WTC11 (cell line): ENCODE data around the gene MS4A15. TPM values are rescaled to one million over a fixed set of nuclear protein-coding genes. Genes with fewer than 3 reads are reported as not detected.

Source experiments
- ATAC-seq: fragments of 200-7000 bp; cut with Tn5 transposase; 2 replicates; pipeline ENCODE4 v1.10.0; 2021; ENCODE audit warnings: mild to moderate bottlenecking, moderate library complexity
- CTCF ChIA-PET: fragments of 300-600 bp; sonication (Branson Sonifier 250); formaldehyde crosslinking; loops from one replicate; lab custom pipeline; 2021; ENCODE audit warnings: antibody characterized with exemption; lab: Charles Lee
- POLR2A ChIA-PET: fragments of 350-600 bp; sonication (Branson Sonifier 250); formaldehyde crosslinking; loops from one replicate; lab custom pipeline; 2021; ENCODE audit warnings: antibody characterized with exemption; lab: Charles Lee
- DNase-seq: peaks from one replicate; pipeline ENCODE4 v3.0.0; 2021; ENCODE audit warnings: low spot score
- H3K27ac Mint-ChIP-seq: 2 replicates; pipeline ENCODE4 v1.8.0; 2021; ENCODE audit warnings: mixed read lengths
- H3K27me3 Mint-ChIP-seq: 2 replicates; pipeline ENCODE4 v1.8.0; 2021; ENCODE audit warnings: low read depth, mild to moderate bottlenecking, moderate library complexity, mixed read lengths
- H3K36me3 Mint-ChIP-seq: 2 replicates; pipeline ENCODE4 v1.8.0; 2021; ENCODE audit warnings: mixed read lengths
- H3K4me1 Mint-ChIP-seq: 2 replicates; pipeline ENCODE4 v1.8.0; 2022; ENCODE audit warnings: mixed read lengths
- H3K4me3 Mint-ChIP-seq: 2 replicates; pipeline ENCODE4 v1.8.0; 2021; ENCODE audit warnings: mild to moderate bottlenecking, moderate library complexity, mixed read lengths
- H3K9me3 Mint-ChIP-seq: 2 replicates; pipeline ENCODE4 v1.8.0; 2021; ENCODE audit warnings: mixed read lengths
- ELF4 ChIP-seq: sonication (generic); formaldehyde crosslinking; IDR thresholded peaks from 2 replicates; pipeline ENCODE4 v1.8.1; 2022; ENCODE audit warnings: low read depth, mild to moderate bottlenecking, moderate library complexity, missing genetic modification reagents
- FOXJ3 ChIP-seq: sonication (generic); formaldehyde crosslinking; IDR thresholded peaks from 2 replicates; pipeline ENCODE4 v1.9.0; 2021; ENCODE audit warnings: missing genetic modification reagents, mild to moderate bottlenecking, borderline replicate concordance
- GTF2I ChIP-seq: fragments of 250-450 bp; sonication (Bioruptor Pico); conservative IDR thresholded peaks from 2 replicates; pipeline ENCODE4 v1.4.0; 2021; ENCODE audit warnings: mild to moderate bottlenecking
- HMGA2 ChIP-seq: fragments of 250-450 bp; sonication (Bioruptor Pico); IDR thresholded peaks from 2 replicates; pipeline ENCODE4 v1.4.0; 2021; ENCODE audit warnings: mild to moderate bottlenecking, moderate library complexity
- JAZF1 ChIP-seq: fragments of 250-450 bp; sonication (Bioruptor Pico); IDR thresholded peaks from 2 replicates; pipeline ENCODE4 v1.9.0; 2021; ENCODE audit warnings: moderate library complexity, mild to moderate bottlenecking, inconsistent platforms
- PRRX2 ChIP-seq: fragments of 250-450 bp; sonication (Bioruptor Pico); IDR thresholded peaks from 2 replicates; pipeline ENCODE4 v1.8.0; 2021; ENCODE audit warnings: mild to moderate bottlenecking
- RELA ChIP-seq: sonication (generic); formaldehyde crosslinking; IDR thresholded peaks from 2 replicates; pipeline ENCODE4 v1.8.1; 2022; ENCODE audit warnings: missing genetic modification reagents, mild to moderate bottlenecking, borderline replicate concordance
- SMAD4 ChIP-seq: sonication (generic); formaldehyde crosslinking; IDR thresholded peaks from 2 replicates; pipeline ENCODE4 v1.8.0; 2022; ENCODE audit warnings: mild to moderate bottlenecking, missing genetic modification reagents
- TEAD1 ChIP-seq: sonication (generic); formaldehyde crosslinking; IDR thresholded peaks from 2 replicates; pipeline ENCODE4 v1.8.0; 2022; ENCODE audit warnings: mild to moderate bottlenecking, missing genetic modification reagents
- ZNF317 ChIP-seq: sonication (generic); formaldehyde crosslinking; IDR thresholded peaks from 2 replicates; pipeline ENCODE4 v1.8.1; 2023; ENCODE audit warnings: low read depth, mild to moderate bottlenecking, moderate library complexity, missing genetic modification reagents, borderline replicate concordance
- ZNF671 ChIP-seq: fragments of 250-450 bp; sonication (Bioruptor Pico); IDR thresholded peaks from 2 replicates; pipeline ENCODE4 v1.8.0; 2021; ENCODE audit warnings: mild to moderate bottlenecking
- total RNA-seq: library from RNA; stranded (reverse); gene quantifications from 3 replicates; pipeline ENCODE4 v1.2.3, GENCODE V29; 2021
- TF ChIP-seq, protein P1 (sequence below): fragments of 250-450 bp; sonication (Bioruptor Pico); IDR thresholded peaks from 2 replicates; pipeline ENCODE4 v1.9.0; 2021; ENCODE audit warnings: mild to moderate bottlenecking
- TF ChIP-seq, protein P2 (sequence below): fragments of 250-450 bp; sonication (Bioruptor Pico); IDR thresholded peaks from 2 replicates; pipeline ENCODE4 v1.8.0; 2021; ENCODE audit warnings: mild to moderate bottlenecking
- TF ChIP-seq, protein P3 (sequence below): sonication (generic); formaldehyde crosslinking; IDR thresholded peaks from 2 replicates; pipeline ENCODE4 v1.8.0; 2023; ENCODE audit warnings: mild to moderate bottlenecking, missing genetic modification reagents
- TF ChIP-seq, protein P4 (sequence below): sonication (generic); formaldehyde crosslinking; IDR thresholded peaks from 2 replicates; pipeline ENCODE4 v1.8.1; 2023; ENCODE audit warnings: mild to moderate bottlenecking, moderate library complexity, missing genetic modification reagents
- TF ChIP-seq, protein P5 (sequence below): sonication (generic); formaldehyde crosslinking; IDR thresholded peaks from 2 replicates; pipeline ENCODE4 v1.8.1; 2022; ENCODE audit warnings: mild to moderate bottlenecking, missing genetic modification reagents, moderate library complexity, borderline replicate concordance
- TF ChIP-seq, protein P6 (sequence below): sonication (generic); formaldehyde crosslinking; IDR thresholded peaks from 2 replicates; pipeline ENCODE4 v1.8.1; 2022; ENCODE audit warnings: mild to moderate bottlenecking, moderate library complexity, missing genetic modification reagents
- TF ChIP-seq, protein P7 (sequence below): sonication (generic); formaldehyde crosslinking; IDR thresholded peaks from 2 replicates; pipeline ENCODE4 v1.8.0; 2023; ENCODE audit warnings: missing genetic modification reagents, mild to moderate bottlenecking, borderline replicate concordance
- TF ChIP-seq, protein P8 (sequence below): sonication (generic); formaldehyde crosslinking; IDR thresholded peaks from 2 replicates; pipeline ENCODE4 v1.8.0; 2022; ENCODE audit warnings: mild to moderate bottlenecking, missing genetic modification reagents

MS4A15 gene
- total RNA-seq, 1 experiment from 2014 or later = 0.09 TPM

DNA sequence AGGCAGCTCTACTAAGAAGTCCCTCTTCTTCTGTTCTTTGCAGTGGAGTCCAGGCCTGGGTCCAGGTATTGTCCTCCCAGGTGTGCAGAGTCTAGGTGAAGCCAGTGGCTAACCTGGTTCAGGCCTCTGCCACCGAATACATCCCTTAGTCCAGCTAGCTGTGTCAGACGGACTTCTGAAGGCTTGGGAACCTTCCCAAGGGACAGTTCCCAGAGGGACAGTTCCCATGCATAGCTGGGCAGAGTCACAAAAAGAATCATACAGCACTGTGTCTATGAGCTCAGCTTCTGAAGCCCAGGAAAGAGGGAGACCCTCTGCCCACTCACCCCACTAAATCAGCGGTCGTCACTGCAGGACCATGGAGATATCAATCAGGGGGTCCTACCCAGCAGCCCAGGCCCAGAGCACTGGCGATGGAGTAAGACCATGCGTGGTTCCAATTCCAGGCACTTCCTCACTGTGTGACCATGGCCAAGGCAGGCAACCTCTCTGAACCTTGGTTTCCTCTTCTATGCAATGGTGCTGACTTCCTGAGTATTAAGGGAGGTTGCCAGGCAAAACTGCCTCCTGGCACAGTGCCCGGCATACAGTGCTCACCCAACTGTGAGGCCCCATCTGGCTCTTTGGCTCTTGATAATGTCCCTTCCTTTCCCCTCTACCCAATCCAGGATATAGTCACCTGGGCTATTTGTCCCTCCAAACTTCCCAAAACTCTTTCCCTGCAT lies 31.9 kb downstream of the MS4A15 start:
- no peak for ATAC-seq

DNA sequence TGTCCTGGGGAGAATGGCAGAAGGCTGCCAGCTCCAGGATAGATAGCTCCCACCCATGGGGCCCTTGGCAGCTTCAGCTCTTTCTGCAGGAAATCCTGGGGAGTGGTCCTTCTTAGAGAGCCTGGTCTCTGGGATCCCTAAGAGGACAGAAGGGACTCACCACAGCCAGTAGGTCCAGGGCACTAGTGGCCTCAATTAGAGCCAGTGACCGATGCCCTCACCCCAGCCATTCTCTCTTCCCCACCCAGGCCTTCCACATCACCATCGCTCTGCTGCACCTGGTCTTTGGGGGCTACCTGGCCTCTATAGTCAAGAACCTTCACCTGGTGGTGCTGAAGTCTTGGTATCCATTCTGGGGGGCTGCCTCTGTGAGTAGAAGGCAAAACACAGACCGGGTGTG lies 34.1 kb downstream of the MS4A15 start:
- DNase-seq (no peak), ATAC-seq (no peak)
- CTCF ChIA-PET = interaction anchor here (0.9 to 1.5 kb wide), 3 partner anchors 15 to 109 kb away, joined by 3 to 7 read pairs (median 3); no protein-coding TSS in a partner anchor
- Mint-ChIP-seq H3K27me3 (peaks cover 19% of the 10 kb centered on the region), H3K9me3 (peaks cover 44% of the 10 kb centered on the region), H3K27ac (no peak overlapping the region), H3K4me3 (no peak overlapping the region), H3K36me3 (peaks cover 23% of the 10 kb centered on the region), H3K4me1 (no peaks in the 10 kb centered on the region)
- POLR2A ChIA-PET = no interaction called here
- TF ChIP-seq TEAD1 (CRISPR knock-in tag) = no peak
- TF ChIP-seq FOXJ3 = no peak
- TF ChIP-seq, protein P1, sequence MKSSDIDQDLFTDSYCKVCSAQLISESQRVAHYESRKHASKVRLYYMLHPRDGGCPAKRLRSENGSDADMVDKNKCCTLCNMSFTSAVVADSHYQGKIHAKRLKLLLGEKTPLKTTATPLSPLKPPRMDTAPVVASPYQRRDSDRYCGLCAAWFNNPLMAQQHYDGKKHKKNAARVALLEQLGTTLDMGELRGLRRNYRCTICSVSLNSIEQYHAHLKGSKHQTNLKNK (CRISPR knock-in tag) = no peak
- no peak for TF ChIP-seq ELF4 (CRISPR knock-in tag)
- TF ChIP-seq, protein P2, sequence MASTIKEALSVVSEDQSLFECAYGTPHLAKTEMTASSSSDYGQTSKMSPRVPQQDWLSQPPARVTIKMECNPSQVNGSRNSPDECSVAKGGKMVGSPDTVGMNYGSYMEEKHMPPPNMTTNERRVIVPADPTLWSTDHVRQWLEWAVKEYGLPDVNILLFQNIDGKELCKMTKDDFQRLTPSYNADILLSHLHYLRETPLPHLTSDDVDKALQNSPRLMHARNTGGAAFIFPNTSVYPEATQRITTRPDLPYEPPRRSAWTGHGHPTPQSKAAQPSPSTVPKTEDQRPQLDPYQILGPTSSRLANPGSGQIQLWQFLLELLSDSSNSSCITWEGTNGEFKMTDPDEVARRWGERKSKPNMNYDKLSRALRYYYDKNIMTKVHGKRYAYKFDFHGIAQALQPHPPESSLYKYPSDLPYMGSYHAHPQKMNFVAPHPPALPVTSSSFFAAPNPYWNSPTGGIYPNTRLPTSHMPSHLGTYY (CRISPR knock-in tag) = no peak
- TF ChIP-seq JAZF1 (CRISPR knock-in tag) = no peak
- no peak for TF ChIP-seq ZNF317 (CRISPR knock-in tag)
- TF ChIP-seq, protein P3, sequence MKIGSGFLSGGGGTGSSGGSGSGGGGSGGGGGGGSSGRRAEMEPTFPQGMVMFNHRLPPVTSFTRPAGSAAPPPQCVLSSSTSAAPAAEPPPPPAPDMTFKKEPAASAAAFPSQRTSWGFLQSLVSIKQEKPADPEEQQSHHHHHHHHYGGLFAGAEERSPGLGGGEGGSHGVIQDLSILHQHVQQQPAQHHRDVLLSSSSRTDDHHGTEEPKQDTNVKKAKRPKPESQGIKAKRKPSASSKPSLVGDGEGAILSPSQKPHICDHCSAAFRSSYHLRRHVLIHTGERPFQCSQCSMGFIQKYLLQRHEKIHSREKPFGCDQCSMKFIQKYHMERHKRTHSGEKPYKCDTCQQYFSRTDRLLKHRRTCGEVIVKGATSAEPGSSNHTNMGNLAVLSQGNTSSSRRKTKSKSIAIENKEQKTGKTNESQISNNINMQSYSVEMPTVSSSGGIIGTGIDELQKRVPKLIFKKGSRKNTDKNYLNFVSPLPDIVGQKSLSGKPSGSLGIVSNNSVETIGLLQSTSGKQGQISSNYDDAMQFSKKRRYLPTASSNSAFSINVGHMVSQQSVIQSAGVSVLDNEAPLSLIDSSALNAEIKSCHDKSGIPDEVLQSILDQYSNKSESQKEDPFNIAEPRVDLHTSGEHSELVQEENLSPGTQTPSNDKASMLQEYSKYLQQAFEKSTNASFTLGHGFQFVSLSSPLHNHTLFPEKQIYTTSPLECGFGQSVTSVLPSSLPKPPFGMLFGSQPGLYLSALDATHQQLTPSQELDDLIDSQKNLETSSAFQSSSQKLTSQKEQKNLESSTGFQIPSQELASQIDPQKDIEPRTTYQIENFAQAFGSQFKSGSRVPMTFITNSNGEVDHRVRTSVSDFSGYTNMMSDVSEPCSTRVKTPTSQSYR (CRISPR knock-in tag) = no peak
- TF ChIP-seq, protein P4, sequence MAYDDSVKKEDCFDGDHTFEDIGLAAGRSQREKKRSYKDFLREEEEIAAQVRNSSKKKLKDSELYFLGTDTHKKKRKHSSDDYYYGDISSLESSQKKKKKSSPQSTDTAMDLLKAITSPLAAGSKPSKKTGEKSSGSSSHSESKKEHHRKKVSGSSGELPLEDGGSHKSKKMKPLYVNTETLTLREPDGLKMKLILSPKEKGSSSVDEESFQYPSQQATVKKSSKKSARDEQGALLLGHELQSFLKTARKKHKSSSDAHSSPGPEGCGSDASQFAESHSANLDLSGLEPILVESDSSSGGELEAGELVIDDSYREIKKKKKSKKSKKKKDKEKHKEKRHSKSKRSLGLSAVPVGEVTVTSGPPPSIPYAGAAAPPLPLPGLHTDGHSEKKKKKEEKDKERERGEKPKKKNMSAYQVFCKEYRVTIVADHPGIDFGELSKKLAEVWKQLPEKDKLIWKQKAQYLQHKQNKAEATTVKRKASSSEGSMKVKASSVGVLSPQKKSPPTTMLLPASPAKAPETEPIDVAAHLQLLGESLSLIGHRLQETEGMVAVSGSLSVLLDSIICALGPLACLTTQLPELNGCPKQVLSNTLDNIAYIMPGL (CRISPR knock-in tag) = no peak
- no peak for TF ChIP-seq GTF2I (CRISPR knock-in tag)
- no peak for TF ChIP-seq RELA (CRISPR knock-in tag)
- TF ChIP-seq, protein P5, sequence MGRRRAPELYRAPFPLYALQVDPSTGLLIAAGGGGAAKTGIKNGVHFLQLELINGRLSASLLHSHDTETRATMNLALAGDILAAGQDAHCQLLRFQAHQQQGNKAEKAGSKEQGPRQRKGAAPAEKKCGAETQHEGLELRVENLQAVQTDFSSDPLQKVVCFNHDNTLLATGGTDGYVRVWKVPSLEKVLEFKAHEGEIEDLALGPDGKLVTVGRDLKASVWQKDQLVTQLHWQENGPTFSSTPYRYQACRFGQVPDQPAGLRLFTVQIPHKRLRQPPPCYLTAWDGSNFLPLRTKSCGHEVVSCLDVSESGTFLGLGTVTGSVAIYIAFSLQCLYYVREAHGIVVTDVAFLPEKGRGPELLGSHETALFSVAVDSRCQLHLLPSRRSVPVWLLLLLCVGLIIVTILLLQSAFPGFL (CRISPR knock-in tag) = no peak
- TF ChIP-seq, protein P6, sequence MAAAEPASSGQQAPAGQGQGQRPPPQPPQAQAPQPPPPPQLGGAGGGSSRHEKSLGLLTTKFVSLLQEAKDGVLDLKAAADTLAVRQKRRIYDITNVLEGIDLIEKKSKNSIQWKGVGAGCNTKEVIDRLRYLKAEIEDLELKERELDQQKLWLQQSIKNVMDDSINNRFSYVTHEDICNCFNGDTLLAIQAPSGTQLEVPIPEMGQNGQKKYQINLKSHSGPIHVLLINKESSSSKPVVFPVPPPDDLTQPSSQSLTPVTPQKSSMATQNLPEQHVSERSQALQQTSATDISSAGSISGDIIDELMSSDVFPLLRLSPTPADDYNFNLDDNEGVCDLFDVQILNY (CRISPR knock-in tag) = no peak
- no peak for TF ChIP-seq PRRX2 (CRISPR knock-in tag)

More for the DNA sequence above, 31.9 kb downstream of the MS4A15 start:
- no peak overlapping the region for H3K4me3 Mint-ChIP-seq
- H3K27ac Mint-ChIP-seq = no peak overlapping the region
- H3K4me1 Mint-ChIP-seq = no peaks in the 10 kb centered on the region
- H3K36me3 Mint-ChIP-seq = peaks cover 19% of the 10 kb centered on the region
- TF ChIP-seq ZNF671 (CRISPR knock-in tag) = no peak
- TF ChIP-seq HMGA2 (CRISPR knock-in tag) = no peak
- TF ChIP-seq SMAD4 (CRISPR knock-in tag) = no peak
- TF ChIP-seq, protein P7, sequence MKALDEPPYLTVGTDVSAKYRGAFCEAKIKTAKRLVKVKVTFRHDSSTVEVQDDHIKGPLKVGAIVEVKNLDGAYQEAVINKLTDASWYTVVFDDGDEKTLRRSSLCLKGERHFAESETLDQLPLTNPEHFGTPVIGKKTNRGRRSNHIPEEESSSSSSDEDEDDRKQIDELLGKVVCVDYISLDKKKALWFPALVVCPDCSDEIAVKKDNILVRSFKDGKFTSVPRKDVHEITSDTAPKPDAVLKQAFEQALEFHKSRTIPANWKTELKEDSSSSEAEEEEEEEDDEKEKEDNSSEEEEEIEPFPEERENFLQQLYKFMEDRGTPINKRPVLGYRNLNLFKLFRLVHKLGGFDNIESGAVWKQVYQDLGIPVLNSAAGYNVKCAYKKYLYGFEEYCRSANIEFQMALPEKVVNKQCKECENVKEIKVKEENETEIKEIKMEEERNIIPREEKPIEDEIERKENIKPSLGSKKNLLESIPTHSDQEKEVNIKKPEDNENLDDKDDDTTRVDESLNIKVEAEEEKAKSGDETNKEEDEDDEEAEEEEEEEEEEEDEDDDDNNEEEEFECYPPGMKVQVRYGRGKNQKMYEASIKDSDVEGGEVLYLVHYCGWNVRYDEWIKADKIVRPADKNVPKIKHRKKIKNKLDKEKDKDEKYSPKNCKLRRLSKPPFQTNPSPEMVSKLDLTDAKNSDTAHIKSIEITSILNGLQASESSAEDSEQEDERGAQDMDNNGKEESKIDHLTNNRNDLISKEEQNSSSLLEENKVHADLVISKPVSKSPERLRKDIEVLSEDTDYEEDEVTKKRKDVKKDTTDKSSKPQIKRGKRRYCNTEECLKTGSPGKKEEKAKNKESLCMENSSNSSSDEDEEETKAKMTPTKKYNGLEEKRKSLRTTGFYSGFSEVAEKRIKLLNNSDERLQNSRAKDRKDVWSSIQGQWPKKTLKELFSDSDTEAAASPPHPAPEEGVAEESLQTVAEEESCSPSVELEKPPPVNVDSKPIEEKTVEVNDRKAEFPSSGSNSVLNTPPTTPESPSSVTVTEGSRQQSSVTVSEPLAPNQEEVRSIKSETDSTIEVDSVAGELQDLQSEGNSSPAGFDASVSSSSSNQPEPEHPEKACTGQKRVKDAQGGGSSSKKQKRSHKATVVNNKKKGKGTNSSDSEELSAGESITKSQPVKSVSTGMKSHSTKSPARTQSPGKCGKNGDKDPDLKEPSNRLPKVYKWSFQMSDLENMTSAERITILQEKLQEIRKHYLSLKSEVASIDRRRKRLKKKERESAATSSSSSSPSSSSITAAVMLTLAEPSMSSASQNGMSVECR (CRISPR knock-in tag) = no peak
- TF ChIP-seq, protein P8, sequence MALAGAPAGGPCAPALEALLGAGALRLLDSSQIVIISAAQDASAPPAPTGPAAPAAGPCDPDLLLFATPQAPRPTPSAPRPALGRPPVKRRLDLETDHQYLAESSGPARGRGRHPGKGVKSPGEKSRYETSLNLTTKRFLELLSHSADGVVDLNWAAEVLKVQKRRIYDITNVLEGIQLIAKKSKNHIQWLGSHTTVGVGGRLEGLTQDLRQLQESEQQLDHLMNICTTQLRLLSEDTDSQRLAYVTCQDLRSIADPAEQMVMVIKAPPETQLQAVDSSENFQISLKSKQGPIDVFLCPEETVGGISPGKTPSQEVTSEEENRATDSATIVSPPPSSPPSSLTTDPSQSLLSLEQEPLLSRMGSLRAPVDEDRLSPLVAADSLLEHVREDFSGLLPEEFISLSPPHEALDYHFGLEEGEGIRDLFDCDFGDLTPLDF (CRISPR knock-in tag) = no peak
- ChIA-PET POLR2A (no interaction called here), CTCF (interaction anchor here (0.8 to 1.3 kb wide), 2 partner anchors 13 to 99 kb away, joined by 3 read pairs; no protein-coding TSS in a partner anchor)
- no peak for DNase-seq
- H3K27me3 Mint-ChIP-seq = peaks cover 15% of the 10 kb centered on the region
- H3K9me3 Mint-ChIP-seq = peaks cover 39% of the 10 kb centered on the region
